ENCODE measurements around the gene THAP3. TPM values are rescaled to one million over a fixed set of nuclear protein-coding genes. Genes with fewer than 3 reads are reported as not detected.

Gene THAP3
- total RNA-seq, 6 experiments from 2014 or later: 5.9 to 11.3 (median 10.3) TPM

DNA sequence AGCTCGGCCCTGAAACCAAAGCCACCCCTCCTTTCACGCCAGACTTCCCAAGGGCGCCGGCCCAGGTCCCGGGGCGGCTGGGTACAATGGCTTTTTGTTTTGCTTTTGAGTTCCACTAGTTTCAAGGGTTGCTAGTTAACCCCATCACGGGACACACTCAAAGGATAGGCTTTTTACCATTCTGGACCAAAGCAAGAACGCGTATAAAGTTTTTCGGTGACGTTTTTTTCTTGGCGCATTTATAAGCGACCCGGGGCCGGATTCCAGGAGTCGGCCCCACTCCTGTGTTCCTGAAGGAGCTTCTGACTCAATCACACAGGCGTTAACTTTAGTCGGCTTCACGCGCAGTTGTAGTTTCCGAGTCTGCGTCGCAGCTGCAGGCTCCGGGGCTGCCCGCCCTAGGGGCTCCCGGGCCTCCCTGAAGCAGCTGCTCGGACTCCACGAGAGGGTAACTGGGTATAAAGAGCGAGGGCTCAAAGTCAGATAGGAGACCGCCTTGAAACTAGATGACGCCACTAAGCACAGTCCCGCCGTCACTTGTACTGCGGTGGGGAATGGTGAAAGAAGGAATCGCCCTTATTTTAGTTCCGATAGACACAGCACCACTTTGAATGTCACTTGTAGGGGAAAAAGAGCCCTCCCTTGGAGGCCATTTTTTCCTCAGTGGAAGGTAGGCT lies 21.3 kb upstream of the THAP3 start:
- Histone ChIP-seq H3K36me3 (peaks cover 0 to 11% (median 3%) of the 10 kb centered on the region in 4 donors), H3K9me3 (no peaks in the 10 kb centered on the region), H3K27me3 (no peaks in the 10 kb centered on the region), H3K4me3 (peak overlapping the region; percentile 86 to 98 (median 92)), H3K4me1 (peaks cover 0 to 53% (median 18%) of the 10 kb centered on the region in 4 donors), H3K27ac (peak overlapping the region; percentile 96 to 98 (median 98))
- intact Hi-C loops (cut with DNase I): no loop called here
- 0% methylated on average over 33 of the region's 36 CpGs for WGBS (ENCODE audit: insufficient coverage, low coverage, low lambda C conversion rate, missing lambda C conversion rate)
- peak in 2 of 3 donors; percentile 49 to 66 for DNase-seq
- TF ChIP-seq, protein P1, sequence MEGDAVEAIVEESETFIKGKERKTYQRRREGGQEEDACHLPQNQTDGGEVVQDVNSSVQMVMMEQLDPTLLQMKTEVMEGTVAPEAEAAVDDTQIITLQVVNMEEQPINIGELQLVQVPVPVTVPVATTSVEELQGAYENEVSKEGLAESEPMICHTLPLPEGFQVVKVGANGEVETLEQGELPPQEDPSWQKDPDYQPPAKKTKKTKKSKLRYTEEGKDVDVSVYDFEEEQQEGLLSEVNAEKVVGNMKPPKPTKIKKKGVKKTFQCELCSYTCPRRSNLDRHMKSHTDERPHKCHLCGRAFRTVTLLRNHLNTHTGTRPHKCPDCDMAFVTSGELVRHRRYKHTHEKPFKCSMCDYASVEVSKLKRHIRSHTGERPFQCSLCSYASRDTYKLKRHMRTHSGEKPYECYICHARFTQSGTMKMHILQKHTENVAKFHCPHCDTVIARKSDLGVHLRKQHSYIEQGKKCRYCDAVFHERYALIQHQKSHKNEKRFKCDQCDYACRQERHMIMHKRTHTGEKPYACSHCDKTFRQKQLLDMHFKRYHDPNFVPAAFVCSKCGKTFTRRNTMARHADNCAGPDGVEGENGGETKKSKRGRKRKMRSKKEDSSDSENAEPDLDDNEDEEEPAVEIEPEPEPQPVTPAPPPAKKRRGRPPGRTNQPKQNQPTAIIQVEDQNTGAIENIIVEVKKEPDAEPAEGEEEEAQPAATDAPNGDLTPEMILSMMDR (IDR thresholded peaks at IDR 0.05): no peak
- TF ChIP-seq POLR2A (IDR thresholded peaks at IDR 0.05): no peak
- ATAC-seq: peak; percentile 3 to 6 (median 6)

DNA sequence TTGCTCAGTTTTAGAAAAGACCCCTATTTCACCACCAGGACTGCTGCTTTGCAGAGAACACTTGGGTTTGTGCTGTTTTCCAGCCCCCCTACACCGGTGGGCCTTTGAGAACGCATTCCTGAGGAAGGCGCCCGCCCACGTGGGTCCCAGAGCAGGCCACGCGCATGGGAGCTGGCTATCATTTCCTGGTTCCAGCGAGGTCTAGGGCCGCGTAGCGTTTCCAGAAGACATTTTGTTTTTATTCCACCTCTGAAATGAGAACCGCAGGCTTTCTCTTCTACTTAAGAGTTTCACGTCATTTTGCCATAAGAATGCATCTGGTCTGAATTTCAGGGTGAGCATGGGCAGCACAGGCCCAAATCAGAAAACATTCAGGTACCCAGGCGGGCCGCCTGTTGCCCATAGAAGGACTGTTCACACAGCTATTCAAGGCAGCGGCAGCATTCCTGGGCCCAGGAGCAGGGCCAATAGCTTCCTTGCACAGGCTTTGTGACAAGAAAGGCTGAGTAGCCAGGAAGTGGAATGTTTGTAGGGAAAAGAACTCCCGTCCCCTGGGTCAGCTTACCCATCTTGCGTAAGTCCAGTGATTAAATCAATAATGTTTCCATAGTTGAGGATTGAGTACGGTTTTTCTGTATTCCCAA lies 20.6 kb upstream of the THAP3 start:
- Histone ChIP-seq H3K4me1 (peaks cover 0 to 46% (median 17%) of the 10 kb centered on the region in 4 donors), H3K4me3 (peak overlapping the region; percentile 86 to 98 (median 92)), H3K27ac (peak overlapping the region; percentile 96 to 98 (median 98)), H3K27me3 (no peaks in the 10 kb centered on the region), H3K9me3 (no peaks in the 10 kb centered on the region), H3K36me3 (peaks cover 0 to 4% (median under 1%) of the 10 kb centered on the region in 4 donors)
- TF ChIP-seq, protein P1 (IDR thresholded peaks at IDR 0.05): peak in 1 of 4 donors; percentile 7
- TF ChIP-seq POLR2A (IDR thresholded peaks at IDR 0.05): peak; percentile 90
- intact Hi-C loops (cut with DNase I): no loop called here
- DNase-seq: peak; percentile 80 to 91 (median 89)
- peak; percentile 36 to 57 (median 44) for ATAC-seq
- WGBS (ENCODE audit: insufficient coverage, low coverage, low lambda C conversion rate, missing lambda C conversion rate): 14% methylated on average over 17 of the region's 19 CpGs

DNA sequence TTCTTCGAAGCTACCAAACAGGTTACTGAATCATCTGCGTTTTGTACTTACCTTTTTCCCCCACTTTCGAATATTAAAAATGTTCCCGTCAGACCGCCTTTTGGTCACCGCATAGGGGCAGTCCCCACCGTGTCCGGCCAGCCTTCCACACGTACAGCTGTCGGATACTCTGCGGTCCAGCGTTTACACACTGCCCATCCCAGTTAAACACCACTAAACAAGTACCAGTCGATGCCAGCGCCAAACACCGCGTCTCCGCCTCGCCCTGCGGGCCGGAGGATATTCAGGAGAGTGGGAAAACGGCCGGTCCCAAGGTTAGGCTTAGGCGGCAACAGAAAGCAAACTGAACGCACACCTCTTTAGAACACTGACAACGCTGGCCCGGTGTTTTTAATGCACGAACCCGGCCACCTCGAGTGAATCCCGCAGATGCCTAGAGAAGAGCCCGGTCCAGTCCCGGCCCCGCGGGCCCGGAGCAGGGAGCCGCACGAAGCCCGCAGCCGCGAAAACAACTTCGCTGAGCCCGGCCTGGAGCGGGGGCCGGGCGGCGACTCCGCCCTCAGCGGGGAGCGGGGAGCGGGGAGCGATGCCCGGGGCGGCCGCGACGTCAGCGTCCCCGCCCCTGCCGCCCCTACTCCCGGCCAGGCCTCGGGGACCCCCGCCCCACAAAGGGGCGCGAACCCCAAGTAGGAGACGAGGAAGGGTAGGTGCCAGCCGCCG lies 11.9 kb upstream of the THAP3 start:
- Histone ChIP-seq H3K4me3 (peak overlapping the region; percentile 72 to 88 (median 82)), H3K27me3 (no peaks in the 10 kb centered on the region), H3K9me3 (no peaks in the 10 kb centered on the region), H3K4me1 (peaks cover 0 to 11% (median 0%) of the 10 kb centered on the region in 4 donors), H3K27ac (peak overlapping the region; percentile 83 to 91 (median 90)), H3K36me3 (no peaks in the 10 kb centered on the region)
- TF ChIP-seq, protein P1 (IDR thresholded peaks at IDR 0.05): peak in 1 of 4 donors; percentile 12
- TF ChIP-seq POLR2A (IDR thresholded peaks at IDR 0.05): peak; percentile 58
- peak; percentile 41 to 66 (median 60) for ATAC-seq
- DNase-seq: peak; percentile 65 to 74 (median 68)
- WGBS (ENCODE audit: insufficient coverage, low coverage, low lambda C conversion rate, missing lambda C conversion rate): under 1% methylated on average over 26 of the region's 67 CpGs
- intact Hi-C loops (cut with DNase I): no loop called here

DNA sequence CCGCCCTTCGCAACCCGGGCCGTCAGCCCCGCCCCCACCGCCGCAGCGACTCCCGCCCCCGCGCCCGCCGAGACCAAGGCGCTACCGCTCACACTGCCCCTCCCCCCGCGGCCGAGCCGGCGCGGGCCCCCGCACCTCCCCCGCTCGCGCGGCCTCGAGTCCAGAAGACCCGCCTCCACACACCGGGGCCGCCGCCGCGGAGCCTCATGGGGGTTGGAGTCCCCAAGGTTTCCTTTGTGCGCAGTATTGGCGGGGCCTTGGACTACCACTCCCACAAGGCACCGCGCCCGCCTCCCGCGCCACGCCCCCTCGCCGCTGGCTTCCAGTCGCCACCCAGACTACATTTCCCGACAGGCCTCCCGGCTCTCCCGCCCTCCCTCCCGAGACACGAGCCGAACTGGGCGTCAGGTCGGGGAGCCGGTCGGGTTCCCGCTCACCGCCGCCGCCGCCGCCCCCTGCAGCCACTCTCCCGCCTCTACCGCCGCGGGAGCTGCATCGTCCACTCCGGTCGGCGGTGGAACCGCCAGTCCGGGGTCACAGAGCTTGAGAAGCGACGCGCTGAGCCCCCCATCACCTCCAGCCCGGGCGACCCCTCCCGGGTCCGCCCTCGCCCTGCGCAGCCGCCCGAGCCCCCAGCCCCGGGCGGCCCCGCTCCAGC lies 11.2 kb upstream of the THAP3 start, which contains the start of gene PHF13:
TSS of gene PHF13 (plus strand) at position 371 of the 658 bp plus-strand sequence. CDS start 336 bp downstream, outside the sequence.
- peak; percentile 95 to 99 (median 96) for ATAC-seq
- Histone ChIP-seq H3K4me1 (peaks cover 0 to 11% (median 0%) of the 10 kb centered on the region in 4 donors), H3K9me3 (no peaks in the 10 kb centered on the region), H3K27ac (peak within 1 kb of the TSS; percentile 83 to 91 (median 90)), H3K36me3 (no peaks in the 10 kb centered on the region), H3K4me3 (peak within 1 kb of the TSS; percentile 82 to 88 (median 86)), H3K27me3 (no peaks in the 10 kb centered on the region)
- intact Hi-C loops (cut with DNase I): no loop called here
- 0% methylated on average over 3 of the region's 84 CpGs for WGBS (ENCODE audit: insufficient coverage, low coverage, low lambda C conversion rate, missing lambda C conversion rate)
- DNase-seq: peak; percentile 100
- peak; percentile 66 for TF ChIP-seq POLR2A (IDR thresholded peaks at IDR 0.05)
- TF ChIP-seq, protein P1 (IDR thresholded peaks at IDR 0.05): no peak
